Measurements from ENCODE around the gene UROC1.

UROC1 gene

DNA sequence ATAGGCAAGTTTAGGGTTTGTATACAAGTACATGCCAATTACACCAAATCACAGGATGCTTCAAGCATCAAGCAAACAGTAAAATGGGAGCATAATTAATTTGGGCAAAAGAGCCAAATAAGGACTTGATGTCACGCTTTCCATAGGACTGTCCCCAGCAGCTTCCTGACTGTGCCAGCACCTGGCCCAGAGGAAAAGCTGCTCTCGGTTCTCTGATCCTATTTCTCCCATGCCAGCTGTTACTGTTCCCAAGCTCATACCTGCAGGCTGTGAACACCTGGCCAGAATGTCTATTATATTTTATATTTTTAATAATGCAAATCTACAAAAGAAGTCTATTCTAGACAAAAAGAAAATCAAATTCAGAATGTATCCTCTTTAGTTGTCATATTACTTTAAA is 54.1 kb downstream of the UROC1 start:
- peaks cover 85 to 100% (median 97%) of the 10 kb centered on the region in 3 donors for H3K36me3 ChIP-seq
- H3K9me3 ChIP-seq = no peaks in the 10 kb centered on the region
- TF ChIP-seq, protein P1, sequence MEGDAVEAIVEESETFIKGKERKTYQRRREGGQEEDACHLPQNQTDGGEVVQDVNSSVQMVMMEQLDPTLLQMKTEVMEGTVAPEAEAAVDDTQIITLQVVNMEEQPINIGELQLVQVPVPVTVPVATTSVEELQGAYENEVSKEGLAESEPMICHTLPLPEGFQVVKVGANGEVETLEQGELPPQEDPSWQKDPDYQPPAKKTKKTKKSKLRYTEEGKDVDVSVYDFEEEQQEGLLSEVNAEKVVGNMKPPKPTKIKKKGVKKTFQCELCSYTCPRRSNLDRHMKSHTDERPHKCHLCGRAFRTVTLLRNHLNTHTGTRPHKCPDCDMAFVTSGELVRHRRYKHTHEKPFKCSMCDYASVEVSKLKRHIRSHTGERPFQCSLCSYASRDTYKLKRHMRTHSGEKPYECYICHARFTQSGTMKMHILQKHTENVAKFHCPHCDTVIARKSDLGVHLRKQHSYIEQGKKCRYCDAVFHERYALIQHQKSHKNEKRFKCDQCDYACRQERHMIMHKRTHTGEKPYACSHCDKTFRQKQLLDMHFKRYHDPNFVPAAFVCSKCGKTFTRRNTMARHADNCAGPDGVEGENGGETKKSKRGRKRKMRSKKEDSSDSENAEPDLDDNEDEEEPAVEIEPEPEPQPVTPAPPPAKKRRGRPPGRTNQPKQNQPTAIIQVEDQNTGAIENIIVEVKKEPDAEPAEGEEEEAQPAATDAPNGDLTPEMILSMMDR (IDR thresholded peaks at IDR 0.05) = no peak
- no peak for DNase-seq
- intact Hi-C loops (cut with DNase I; ENCODE audit: low total_unique reads) = no loop called here
- no peaks in the 10 kb centered on the region for H3K4me1 ChIP-seq
- H3K4me3 ChIP-seq = no peak overlapping the region
- no peaks in the 10 kb centered on the region for H3K27me3 ChIP-seq
- no peak overlapping the region for H3K27ac ChIP-seq

GRCh38 chr3:126461450-126462070 is 56.0 kb downstream of the UROC1 start:
- no peaks in the 10 kb centered on the region for H3K4me1 ChIP-seq
- H3K36me3 ChIP-seq = peaks cover 89 to 99% (median 94%) of the 10 kb centered on the region in 3 donors
- no peak overlapping the region for H3K4me3 ChIP-seq

DNA sequence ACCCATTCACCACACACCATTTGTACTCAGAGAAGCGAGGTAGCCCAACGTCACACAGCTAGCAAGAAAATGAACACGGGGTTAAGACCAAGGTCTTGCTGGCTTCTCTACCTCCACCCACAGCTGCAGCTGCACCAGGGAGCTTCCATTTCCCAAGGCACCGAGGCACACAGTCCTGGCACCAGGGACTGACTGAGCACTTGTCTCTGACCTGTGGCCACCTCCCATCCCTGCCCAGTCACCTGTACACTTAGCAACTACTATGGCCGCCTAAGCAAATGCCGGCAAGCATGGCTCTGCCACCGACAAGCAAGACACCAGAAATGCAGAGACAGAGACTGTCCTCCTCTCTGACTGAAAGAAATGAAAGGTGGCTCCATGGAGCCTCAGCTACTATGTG is 57.2 kb downstream of the UROC1 start:
- TF ChIP-seq, protein P1 (IDR thresholded peaks at IDR 0.05) = no peak
- Histone ChIP-seq H3K9me3 (no peaks in the 10 kb centered on the region), H3K4me1 (no peaks in the 10 kb centered on the region), H3K4me3 (no peak overlapping the region), H3K27me3 (no peaks in the 10 kb centered on the region), H3K27ac (no peak overlapping the region), H3K36me3 (peaks cover 79 to 99% (median 90%) of the 10 kb centered on the region in 3 donors)
- intact Hi-C loops (cut with DNase I; ENCODE audit: low total_unique reads) = no loop called here
- DNase-seq = no peak

More at GRCh38 chr3:126461450-126462070, 56.0 kb downstream of the UROC1 start:
- no peak overlapping the region for H3K27ac ChIP-seq
- no peak for DNase-seq
- no peaks in the 10 kb centered on the region for H3K9me3 ChIP-seq
- intact Hi-C loops (cut with DNase I; ENCODE audit: low total_unique reads) = no loop called here
- no peaks in the 10 kb centered on the region for H3K27me3 ChIP-seq
- TF ChIP-seq, protein P1 (IDR thresholded peaks at IDR 0.05) = no peak

DNA sequence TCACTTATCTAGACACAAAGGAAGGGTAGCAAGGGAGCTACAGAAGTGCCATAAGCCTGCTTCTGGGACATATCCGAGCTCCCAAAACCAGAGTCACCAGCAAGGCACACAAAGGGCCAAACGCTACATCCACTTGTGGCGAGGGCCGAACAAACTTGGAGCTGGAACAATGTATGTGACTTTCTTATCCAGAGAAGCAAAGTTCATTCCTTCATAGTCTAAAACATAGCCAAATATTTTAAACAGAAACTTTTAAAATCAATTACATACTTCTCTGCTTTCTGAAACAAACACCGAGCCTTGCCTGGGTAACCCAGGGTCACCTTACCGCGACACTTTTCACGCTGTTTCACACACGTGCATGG is 57.8 kb downstream of the UROC1 start:
- H3K27ac ChIP-seq = no peak overlapping the region
- no peaks in the 10 kb centered on the region for H3K27me3 ChIP-seq
- H3K9me3 ChIP-seq = no peaks in the 10 kb centered on the region
- H3K36me3 ChIP-seq = peaks cover 72 to 98% (median 83%) of the 10 kb centered on the region in 3 donors
- intact Hi-C loops (cut with DNase I; ENCODE audit: low total_unique reads) = no loop called here
- DNase-seq = no peak
- TF ChIP-seq, protein P1 (IDR thresholded peaks at IDR 0.05) = no peak
- H3K4me3 ChIP-seq = no peak overlapping the region
- no peaks in the 10 kb centered on the region for H3K4me1 ChIP-seq

GRCh38 chr3:126459111-126459762 is 58.3 kb downstream of the UROC1 start:
- peaks cover 67 to 98% (median 78%) of the 10 kb centered on the region in 3 donors for H3K36me3 ChIP-seq
- no peak overlapping the region for H3K4me3 ChIP-seq
- H3K27me3 ChIP-seq = no peaks in the 10 kb centered on the region
- H3K27ac ChIP-seq = no peak overlapping the region
- TF ChIP-seq, protein P1 (IDR thresholded peaks at IDR 0.05) = no peak
- no peaks in the 10 kb centered on the region for H3K9me3 ChIP-seq
- H3K4me1 ChIP-seq = no peaks in the 10 kb centered on the region
- DNase-seq = no peak
- intact Hi-C loops (cut with DNase I; ENCODE audit: low total_unique reads) = no loop called here

All from tibial artery (tissue), 4 donors.